GM19467 (cell line): ENCODE data around the gene PARD3.
"Not testable (repeated sequence)": the region's sequence is repeated elsewhere in the genome, so short reads cannot be mapped to it uniquely, and the experiment has no call there.

ENCODE experiments used
- ATAC-seq: cut with Tn5 transposase; IDR thresholded peaks from one replicate; pipeline ENCODE4 v1.9.1; 2021; ENCODE audit warnings: mild to moderate bottlenecking, moderate library complexity; ENCODE audit not compliant: unreplicated experiment

PARD3 gene

DNA sequence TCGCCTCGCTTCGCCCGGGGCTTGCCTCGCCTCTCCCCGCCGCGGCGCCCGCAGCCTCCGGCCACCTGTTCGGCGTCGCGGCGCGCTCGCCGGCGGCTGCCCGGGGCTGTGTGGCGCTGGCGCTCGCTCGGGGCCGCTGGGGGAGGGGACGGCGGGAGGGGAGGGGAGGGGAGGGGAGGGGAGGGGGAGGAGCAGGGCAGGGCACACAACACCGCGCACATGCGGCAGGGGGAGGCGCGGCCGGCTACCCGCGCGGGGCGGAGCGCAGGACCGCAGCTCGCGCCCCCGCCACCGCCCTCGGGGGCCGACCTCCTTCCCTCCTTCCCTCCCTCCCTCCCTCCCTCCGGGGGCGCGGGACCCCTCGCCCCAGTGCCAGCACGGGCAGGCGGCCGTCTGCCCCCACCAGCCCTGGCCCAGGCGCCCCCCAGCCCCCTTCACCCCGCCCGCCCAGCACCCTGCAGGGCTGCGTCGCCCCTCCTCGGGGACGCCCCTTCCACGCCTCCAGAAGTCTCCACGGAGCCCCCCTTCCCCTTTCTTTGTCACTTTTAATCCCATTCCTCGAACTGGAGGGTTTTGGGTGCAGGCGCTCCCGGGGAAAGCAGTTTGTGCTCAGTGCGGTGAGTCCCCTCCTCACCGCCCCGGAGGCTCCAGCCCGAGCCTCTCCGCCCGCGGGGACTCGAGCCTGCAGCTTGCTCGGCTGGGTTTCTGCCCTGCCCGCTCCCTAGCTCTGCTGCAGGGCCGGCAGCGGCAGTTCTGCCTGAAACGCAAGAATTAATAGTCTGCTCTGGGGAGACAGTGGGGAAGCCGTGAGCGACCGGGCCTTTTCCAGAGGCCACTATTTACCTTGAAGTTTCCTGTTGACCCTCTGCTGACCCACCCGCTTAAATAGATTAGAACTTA is at the start of gene PARD3:
Gene PARD3 (minus strand): TSS at position 112 of the 900 bp plus-strand sequence. CDS start 301 bp downstream, outside the sequence.
- peak; percentile 39 for ATAC-seq

- ATAC-seq: no peak
Observed at GRCh38 chr10:34864149-34865067, 49.3 kb upstream of the PARD3 start.

- no peak for ATAC-seq
Observed at GRCh38 chr10:34862892-34863291, 47.8 kb upstream of the PARD3 start.

DNA sequence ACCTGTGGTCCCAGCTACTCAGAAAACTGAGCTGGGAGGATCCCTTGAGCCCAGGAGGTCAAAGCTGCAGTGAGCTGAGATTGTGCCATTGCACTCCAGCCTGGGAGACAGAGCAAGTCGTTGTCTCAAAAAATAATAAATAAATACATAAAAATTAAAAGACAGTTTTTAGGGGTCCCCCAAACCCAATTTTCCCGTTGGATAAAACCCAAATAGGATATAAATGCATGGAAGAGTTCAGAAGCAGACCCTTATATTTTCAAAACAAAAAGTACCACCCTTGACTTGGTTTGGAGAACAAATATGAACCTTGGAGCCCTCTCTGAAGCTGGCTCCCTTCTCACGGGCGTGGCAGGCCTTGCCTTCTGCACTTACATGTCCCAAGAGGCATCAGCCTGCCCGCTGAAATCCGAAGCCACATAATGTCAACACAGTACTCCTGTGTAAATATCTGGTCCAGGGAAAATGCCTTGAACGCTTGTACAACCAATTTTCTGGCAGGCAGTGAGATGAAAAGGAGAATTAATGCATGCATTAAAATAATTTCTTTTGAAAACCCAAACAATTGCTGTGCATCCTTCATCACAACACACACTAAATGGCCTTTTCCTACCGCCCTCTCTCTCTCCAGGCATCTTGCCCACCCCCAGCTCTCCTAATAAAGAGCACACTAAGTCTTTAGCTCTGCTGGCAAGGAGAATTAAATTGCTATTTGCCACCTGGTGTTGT is 46.4 kb upstream of the PARD3 start:
- no peak for ATAC-seq

DNA sequence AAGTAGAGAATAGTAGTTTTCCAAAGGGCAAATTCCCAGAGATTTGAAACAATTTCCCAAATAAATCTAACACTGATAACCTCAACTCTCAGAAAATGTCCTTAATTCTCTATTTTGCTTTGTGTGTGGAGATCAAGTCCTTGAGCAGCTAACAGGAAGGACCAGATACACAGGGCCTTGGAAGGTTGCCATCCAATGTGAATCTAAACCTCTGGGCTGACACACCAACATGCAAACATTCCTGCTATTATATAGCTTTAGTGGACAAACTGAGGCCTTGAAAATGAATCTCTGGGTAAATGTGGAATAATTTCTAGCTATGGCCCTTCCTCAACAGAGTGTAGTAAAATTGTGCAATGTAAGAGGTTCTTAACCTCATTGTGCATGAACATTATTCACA is 44.1 kb upstream of the PARD3 start:
- ATAC-seq: no peak

DNA sequence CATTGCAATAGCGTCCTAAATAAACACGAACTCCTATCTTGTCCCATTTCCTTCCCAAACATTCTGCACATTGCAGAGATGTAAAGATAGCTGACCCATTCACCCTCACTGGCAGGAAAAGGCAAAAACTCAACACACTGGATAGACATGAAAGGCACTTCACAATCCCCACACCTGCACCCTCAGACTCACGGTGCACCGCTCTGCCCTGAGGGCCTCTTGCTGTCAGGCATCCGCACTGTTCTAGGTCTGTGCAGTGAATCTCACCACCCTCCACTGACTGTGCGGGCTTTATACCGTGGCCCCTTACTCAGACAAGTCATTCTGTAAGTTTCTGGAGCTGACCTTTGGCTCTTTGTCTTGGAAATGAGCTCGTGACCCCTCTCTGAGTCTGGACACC is 42.9 kb upstream of the PARD3 start:
- ATAC-seq: no peak

DNA sequence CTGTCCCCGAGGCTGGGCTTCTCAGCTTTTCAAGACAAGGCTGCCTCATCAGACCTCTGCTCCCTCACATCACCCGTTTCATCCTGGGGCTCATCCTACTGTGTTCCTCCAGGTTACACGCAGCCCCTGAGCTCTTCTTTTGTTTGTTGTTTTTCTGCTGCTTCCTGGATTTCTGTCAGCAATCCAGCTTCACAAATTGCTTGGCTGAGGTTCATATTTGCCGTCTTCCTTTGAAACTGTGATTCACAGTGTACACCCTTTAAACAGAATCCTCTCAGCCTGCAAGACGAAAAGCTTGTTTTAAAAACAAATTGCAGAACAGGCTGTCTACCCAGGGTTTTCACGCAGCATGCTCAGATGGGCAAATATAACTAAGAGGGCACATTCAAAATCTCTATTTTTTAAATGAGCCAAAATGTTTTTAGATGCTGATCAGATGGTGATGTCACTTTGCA is 39.1 kb upstream of the PARD3 start:
- ATAC-seq: no peak

DNA sequence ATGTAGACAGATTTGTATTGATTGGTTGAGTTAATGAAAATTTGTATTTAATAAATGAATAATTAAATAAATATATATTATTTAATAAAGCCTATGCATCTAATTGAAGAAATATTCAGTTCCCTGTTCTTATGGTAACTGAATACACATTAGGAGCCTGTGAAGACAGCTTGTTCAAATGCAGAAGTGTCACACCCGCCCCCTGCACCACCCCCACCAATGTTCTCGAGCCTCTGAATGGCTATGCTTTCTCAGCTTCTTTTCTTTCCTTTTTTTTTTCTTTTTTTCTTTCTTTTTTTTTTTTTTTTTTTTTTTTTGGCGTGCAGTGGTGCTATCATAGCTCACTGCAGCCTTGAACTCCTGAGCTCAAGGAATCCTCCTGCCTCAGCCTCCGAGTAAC is 38.3 kb upstream of the PARD3 start:
- no peak for ATAC-seq

DNA sequence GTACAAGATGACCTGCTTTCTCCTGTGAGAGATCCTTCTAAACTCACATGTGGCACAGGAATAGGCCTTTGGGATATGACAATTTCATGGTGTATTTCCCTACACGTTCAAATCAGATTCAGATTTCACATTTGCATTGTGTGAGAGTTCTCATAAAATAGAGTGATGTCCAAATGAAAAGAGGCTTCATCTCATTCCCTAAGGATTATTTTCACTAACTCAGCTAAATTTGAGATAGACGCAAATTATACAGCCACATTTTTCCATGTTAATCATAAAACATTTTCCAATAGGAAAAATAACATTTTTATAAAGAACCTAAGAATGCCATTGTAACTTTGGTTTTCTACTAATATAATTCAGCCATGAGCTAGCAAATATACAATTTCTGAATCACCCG is 35.5 kb upstream of the PARD3 start:
- no peak for ATAC-seq

- ATAC-seq: no peak
Observed at GRCh38 chr10:34850036-34850435, 34.9 kb upstream of the PARD3 start.

GRCh38 chr10:34845070-34845469 is 30.0 kb upstream of the PARD3 start:
- ATAC-seq: no peak

GRCh38 chr10:34844448-34844847 is 29.4 kb upstream of the PARD3 start:
- ATAC-seq: no peak

DNA sequence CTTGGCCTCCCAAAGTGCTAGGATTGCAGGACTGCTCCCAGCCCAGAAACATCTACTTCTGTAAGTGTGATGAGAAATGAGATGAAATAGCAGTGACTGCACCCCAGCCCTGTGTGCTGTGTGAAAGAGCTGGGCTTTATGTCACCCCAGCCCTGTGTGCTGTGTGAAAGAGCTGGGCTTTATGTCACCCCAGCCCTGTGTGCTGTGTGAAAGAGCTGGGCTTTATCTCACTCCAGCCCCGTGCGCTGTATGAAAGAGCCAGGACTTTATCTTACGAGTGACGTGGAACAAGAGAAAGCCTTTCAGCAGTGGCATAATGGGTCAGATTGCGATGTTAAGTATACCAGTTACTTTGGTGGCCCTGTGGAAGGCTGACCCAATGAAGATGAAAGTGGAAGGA is 28.4 kb upstream of the PARD3 start:
- not testable (repeated sequence) for ATAC-seq

DNA sequence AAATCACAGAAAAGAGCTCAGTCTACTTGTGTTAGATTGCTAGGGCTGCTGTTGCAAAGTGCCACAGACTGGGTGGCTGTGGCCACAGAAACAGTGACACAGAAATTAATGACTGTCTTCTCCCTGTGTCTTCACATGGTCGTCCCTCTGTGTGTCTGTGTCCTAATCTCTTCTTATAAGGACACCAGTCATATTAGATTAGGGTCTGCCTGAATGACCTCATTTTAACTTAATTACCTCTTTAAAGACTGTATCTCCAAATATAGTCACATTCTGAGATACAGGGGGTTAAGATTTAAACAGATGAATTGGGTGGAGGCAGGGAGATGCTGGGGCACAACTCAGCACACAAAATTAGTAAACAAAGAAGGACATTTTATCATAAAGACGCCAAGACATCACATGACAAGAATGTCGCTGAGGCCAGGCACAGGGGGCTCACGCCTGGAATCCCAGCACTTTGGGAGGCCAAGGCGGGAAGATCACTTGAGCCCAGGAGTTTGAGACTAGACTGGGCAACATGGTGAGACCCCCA is 23.3 kb upstream of the PARD3 start:
- ATAC-seq: no peak

DNA sequence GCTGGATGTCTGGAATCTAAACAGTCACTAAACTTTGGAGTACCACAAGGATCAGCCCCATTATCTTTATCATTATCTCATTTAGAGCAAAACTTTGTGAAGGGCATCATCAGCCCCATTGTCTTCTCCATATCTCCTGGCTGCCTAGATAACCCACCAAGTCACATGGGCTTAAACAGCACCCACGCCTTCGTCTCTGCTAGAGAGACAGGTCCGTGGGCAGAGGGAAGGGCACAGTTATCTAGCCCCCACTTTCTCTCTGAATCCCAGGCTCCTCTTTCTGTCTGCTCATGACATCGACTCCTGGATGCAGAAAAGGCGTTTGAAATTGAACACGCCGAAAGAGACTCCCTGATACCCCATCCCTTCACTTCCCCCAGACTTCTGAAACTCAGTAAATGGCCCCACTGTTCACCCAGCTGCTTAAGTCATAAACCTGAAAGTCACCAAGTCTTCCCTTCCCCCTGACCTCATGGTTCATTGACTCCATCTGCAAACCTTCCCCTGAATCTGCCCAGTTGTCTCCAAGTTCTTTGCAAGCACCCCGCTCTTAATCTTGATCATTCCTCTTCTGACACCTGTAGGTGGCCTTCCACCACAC is 20.9 kb upstream of the PARD3 start:
- ATAC-seq: no peak

- ATAC-seq: no peak
Observed at GRCh38 chr10:34834274-34834673, 19.2 kb upstream of the PARD3 start.

- no peak for ATAC-seq
Observed at GRCh38 chr10:34830217-34830822, 15.2 kb upstream of the PARD3 start.

GRCh38 chr10:34826857-34827766 is 12.0 kb upstream of the PARD3 start:
- no peak for ATAC-seq

DNA sequence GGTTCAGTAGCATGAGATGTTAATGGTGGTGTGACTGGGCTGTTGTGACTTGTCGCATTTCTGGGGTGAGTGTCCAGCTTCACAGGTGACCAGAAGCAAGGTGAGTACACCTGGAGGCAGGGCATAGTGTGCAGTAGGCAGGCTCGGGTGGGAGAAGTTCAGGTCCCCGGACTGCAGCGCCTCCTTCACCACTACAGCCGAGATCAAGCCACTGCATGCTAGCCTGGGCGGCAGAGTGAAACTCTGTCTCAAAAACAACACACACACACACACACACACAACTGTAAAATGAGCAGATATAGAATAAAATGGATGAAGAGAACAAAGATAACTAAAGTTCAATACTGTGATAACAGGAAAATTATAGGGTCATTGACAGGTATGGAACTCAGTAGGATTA is 11.1 kb upstream of the PARD3 start:
- ATAC-seq: no peak
